B cell (primary cell): ENCODE data around the gene TMPRSS9. TPM values are rescaled to one million over a fixed set of nuclear protein-coding genes. Genes with fewer than 3 reads are reported as not detected.

ENCODE experiments used
- ATAC-seq: fragments of 200-7000 bp; cut with Tn5 transposase; one replicate; pipeline ENCODE4 v1.10.0; 2021; ENCODE audit warnings: low read depth, mild to moderate bottlenecking, moderate number of reproducible peaks, moderate library complexity
- CTCF ChIA-PET: fragments of 350-600 bp; sonication (Branson Sonifier 250); formaldehyde crosslinking; loops from one replicate; lab custom pipeline; 2021; ENCODE audit warnings: antibody characterized with exemption, inconsistent platforms; lab: Charles Lee
- POLR2A ChIA-PET: fragments of 350-600 bp; sonication (Branson Sonifier 250); formaldehyde crosslinking; loops from one replicate; lab custom pipeline; 2021; ENCODE audit warnings: antibody characterized with exemption; lab: Charles Lee
- DNase-seq: peaks from one replicate; pipeline ENCODE4 v3.0.0; 2013
- H2AFZ ChIP-seq: 2 replicates; pipeline ENCODE4 v1.6.1; 2012; ENCODE audit warnings: mild to moderate bottlenecking, low read depth, low read length; ENCODE audit not compliant: insufficient read depth, poor library complexity, severe bottlenecking
- H3K27ac ChIP-seq, 2 donors: 1 replicate in 1 of 2; 2 replicates in 1 of 2; pipeline ENCODE4 v1.5.1; 2012 to 2013; ENCODE audit warnings: low read length in 2 of 2, mild to moderate bottlenecking in 2 of 2, moderate library complexity in 1 of 2
- H3K27me3 ChIP-seq, 4 experiments: fragments of 200-600 bp in 1 of 4; sonication (generic) in 1 of 4; replicated peaks in 1 of 4; 1 replicate in 2 of 4; 2 replicates in 2 of 4; pipeline versions ENCODE4 v1.6.1 to v1.7.0; 2013 to 2016; ENCODE audit warnings: low read length in 3 of 4, mild to moderate bottlenecking in 2 of 4, mixed read lengths in 1 of 4, moderate library complexity in 1 of 4; ENCODE audit not compliant: insufficient read depth in 4 of 4, control insufficient read depth in 3 of 4; ENCODE audit errors: control extremely low read depth in 1 of 4
- H3K36me3 ChIP-seq, 2 experiments: replicated peaks in 1 of 2; 1 replicate in 1 of 2; 2 replicates in 1 of 2; pipeline versions ENCODE4 v1.6.1 to v1.7.1; 2013; ENCODE audit warnings: low read length in 1 of 2; ENCODE audit not compliant: insufficient read depth in 2 of 2, control insufficient read depth in 1 of 2; ENCODE audit errors: control extremely low read depth in 1 of 2, extremely low read depth in 1 of 2
- H3K4me1 ChIP-seq, 2 donors: fragments of 200-600 bp in 1 of 2; sonication (generic) in 1 of 2; 1 replicate in 1 of 2; 2 replicates in 1 of 2; pipeline versions ENCODE4 v1.5.1 to v1.6.1; 2013 to 2017; ENCODE audit warnings: low read length in 2 of 2; ENCODE audit not compliant: control insufficient read depth in 2 of 2, insufficient read depth in 2 of 2
- H3K4me2 ChIP-seq: replicated peaks from 2 replicates; pipeline ENCODE3; 2012; ENCODE audit warnings: mild to moderate bottlenecking, low read depth, low read length; ENCODE audit not compliant: poor library complexity, severe bottlenecking
- H3K4me3 ChIP-seq, 5 experiments: fragments of 200-600 bp in 1 of 5; sonication (generic) in 1 of 5; 1 replicate in 3 of 5; 2 replicates in 2 of 5; pipeline versions ENCODE4 v1.5.1 to v1.7.0; 2011 to 2016; ENCODE audit warnings: low read length in 4 of 5, mild to moderate bottlenecking in 4 of 5, low read depth in 2 of 5, control low read depth in 1 of 5, moderate library complexity in 1 of 5; ENCODE audit not compliant: insufficient read depth in 1 of 5; ENCODE audit errors: control extremely low read depth in 1 of 5, extremely low read depth in 1 of 5
- H3K79me2 ChIP-seq: fragments of 200-600 bp; sonication (generic); one replicate; pipeline ENCODE4 v1.6.0; 2016; ENCODE audit warnings: low read length; ENCODE audit not compliant: control insufficient read depth, insufficient read depth
- H3K9ac ChIP-seq: fragments of 200-600 bp; sonication (generic); 2 replicates; pipeline ENCODE4 v1.6.1; 2017; ENCODE audit warnings: mild to moderate bottlenecking, low read length, moderate library complexity
- H3K9me3 ChIP-seq, 3 donors: one replicate each; pipeline versions ENCODE4 v1.6.1 to v1.7.1; 2013; ENCODE audit warnings: low read length in 2 of 3; ENCODE audit not compliant: control insufficient read depth in 2 of 3, insufficient read depth in 1 of 3; ENCODE audit errors: control extremely low read depth in 1 of 3
- H4K20me1 ChIP-seq: 2 replicates; pipeline ENCODE4 v1.6.0; 2012; ENCODE audit warnings: mild to moderate bottlenecking, low read length; ENCODE audit not compliant: insufficient read depth, control insufficient read depth, poor library complexity, severe bottlenecking
- H3K27ac Mint-ChIP-seq: one replicate; pipeline ENCODE4 v1.8.0; 2021; ENCODE audit warnings: mixed read lengths
- H3K27me3 Mint-ChIP-seq: one replicate; pipeline ENCODE4 v1.8.0; 2021; ENCODE audit warnings: mixed read lengths
- H3K4me1 Mint-ChIP-seq: one replicate; pipeline ENCODE4 v1.8.0; 2021; ENCODE audit warnings: mixed read lengths
- H3K4me3 Mint-ChIP-seq: one replicate; pipeline ENCODE4 v1.8.0; 2021; ENCODE audit warnings: mixed read lengths
- H3K9me3 Mint-ChIP-seq: one replicate; pipeline ENCODE4 v1.8.0; 2022; ENCODE audit warnings: mixed read lengths; ENCODE audit not compliant: insufficient read depth
- CTCF ChIP-seq: fragments of 200-600 bp; IDR thresholded peaks from one replicate; pipeline ENCODE4 v1.8.0; 2022; ENCODE audit warnings: antibody characterized with exemption, mild to moderate bottlenecking
- EZH2 ChIP-seq: IDR thresholded peaks from 2 replicates; pipeline ENCODE4 v1.6.1; 2012; ENCODE audit warnings: borderline replicate concordance, low read depth, mild to moderate bottlenecking, moderate library complexity, low read length; ENCODE audit not compliant: insufficient read depth, poor library complexity, severe bottlenecking
- WGBS: methylation state at CpG from one replicate; pipeline ENCODE4 v1.1.5; 2013; ENCODE audit warnings: missing lambda C conversion rate; ENCODE audit not compliant: insufficient coverage; 5-methylcytosine and 5-hydroxymethylcytosine counted together
- intact Hi-C: fragments of 100-400 bp; cut with micrococcal nuclease; formaldehyde crosslinking; loops from one replicate; pipeline ENCODE4 v1.10.0; 2022
- polyA plus RNA-seq: library from polyadenylated mRNA; depleted of rRNA; stranded (reverse); fragments of >200 nt; gene quantifications from 2 replicates; pipeline ENCODE4 v1.2.3, GENCODE V29; 2012
- total RNA-seq, 2 donors: library from RNA; stranded (reverse); fragments of 120-200 nt in 1 of 2; gene quantifications; 1 replicate in 1 of 2; 2 replicates in 1 of 2; pipeline versions ENCODE4 v1.2.3 to v1.2.4, GENCODE V29; 2013 to 2022

Gene TMPRSS9
- total and polyA plus RNA-seq, 2 donors (not counting 1 experiment from before 2014, with no cell fraction given), result not detected

DNA sequence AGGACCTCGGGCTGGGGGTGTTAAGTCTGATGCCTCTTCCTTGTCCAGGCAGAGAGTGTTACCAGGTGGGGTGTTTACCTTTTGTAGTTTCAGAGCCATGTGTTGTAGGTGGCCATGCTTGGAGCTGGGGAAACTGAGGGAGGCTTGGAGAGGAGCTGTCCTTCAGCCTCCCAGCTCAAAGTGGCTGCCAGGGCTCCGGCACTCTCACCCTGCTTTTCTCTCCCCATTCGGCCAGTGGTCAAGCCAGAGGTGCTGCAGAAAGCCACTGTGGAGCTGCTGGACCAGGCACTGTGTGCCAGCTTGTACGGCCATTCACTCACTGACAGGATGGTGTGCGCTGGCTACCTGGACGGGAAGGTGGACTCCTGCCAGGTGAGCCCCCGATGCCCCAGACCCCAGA, 50.0 kb downstream of the TMPRSS9 start:
- Histone ChIP-seq H4K20me1 (no peaks in the 10 kb centered on the region), H2AFZ (no peak overlapping the region), H3K9ac (no peak overlapping the region), H3K4me2 (no peak overlapping the region), H3K4me1 (no peaks in the 10 kb centered on the region), H3K36me3 (no peaks in the 10 kb centered on the region), H3K27ac (no peak overlapping the region), H3K27me3 (peaks cover 0 to 5% (median 1%) of the 10 kb centered on the region in 4 experiments), H3K4me3 (no peak overlapping the region), H3K79me2 (no peaks in the 10 kb centered on the region), H3K9me3 (peaks cover 0 to 14% (median 0%) of the 10 kb centered on the region in 3 donors)
- intact Hi-C loops, result no loop called here
- no peak for TF ChIP-seq EZH2
- CTCF ChIA-PET, result interaction anchor here (1.0 kb wide), 1 partner anchor 204 kb away, joined by 4 read pairs; no protein-coding TSS in a partner anchor
- peaks cover 9% of the 10 kb centered on the region for H3K27me3 Mint-ChIP-seq
- no peaks in the 10 kb centered on the region for H3K9me3 Mint-ChIP-seq
- no peaks in the 10 kb centered on the region for H3K4me1 Mint-ChIP-seq
- H3K27ac Mint-ChIP-seq, result no peak overlapping the region
- POLR2A ChIA-PET, result no interaction called here
- WGBS, result 96% methylated on average over 7 of the region's 7 CpGs
- no peak for ATAC-seq
- DNase-seq, result no peak
- H3K4me3 Mint-ChIP-seq, result no peak overlapping the region

- ATAC-seq, result no peak
- no peaks in the 10 kb centered on the region for H3K36me3 ChIP-seq
- H3K4me1 ChIP-seq, result no peaks in the 10 kb centered on the region
- no peak for DNase-seq
- peaks cover 0 to 5% (median 1%) of the 10 kb centered on the region in 4 experiments for H3K27me3 ChIP-seq
- no peak overlapping the region for H3K9ac ChIP-seq
- no peak overlapping the region for H3K27ac Mint-ChIP-seq
- ChIA-PET POLR2A (no interaction called here), CTCF (interaction anchor here (0.6 kb wide), 1 partner anchor 20 kb away, joined by 3 read pairs; no protein-coding TSS in a partner anchor)
- H3K9me3 Mint-ChIP-seq, result no peaks in the 10 kb centered on the region
- no peaks in the 10 kb centered on the region for H3K4me1 Mint-ChIP-seq
- no peak overlapping the region for H3K4me3 Mint-ChIP-seq
- H2AFZ ChIP-seq, result no peak overlapping the region
- H3K4me3 ChIP-seq, result no peak overlapping the region
- intact Hi-C loops, result no loop called here
- WGBS, result 95% methylated on average over 4 of the region's 8 CpGs
- peaks cover 9% of the 10 kb centered on the region for H3K27me3 Mint-ChIP-seq
- no peaks in the 10 kb centered on the region for H4K20me1 ChIP-seq
- H3K27ac ChIP-seq, result no peak overlapping the region
- H3K9me3 ChIP-seq, result peaks cover 0 to 17% (median 0%) of the 10 kb centered on the region in 3 donors
- no peak overlapping the region for H3K4me2 ChIP-seq
- H3K79me2 ChIP-seq, result no peaks in the 10 kb centered on the region
- TF ChIP-seq EZH2 (no peak), CTCF (no peak)
Measured at GRCh38 chr19:2411709-2412108, 51.6 kb downstream of the TMPRSS9 start.
